ENCODE data around the gene MFRP.
"Not testable (repeated sequence)": the region's sequence is repeated elsewhere in the genome, so short reads cannot be mapped to it uniquely, and the experiment has no call there.

Gene MFRP

DNA sequence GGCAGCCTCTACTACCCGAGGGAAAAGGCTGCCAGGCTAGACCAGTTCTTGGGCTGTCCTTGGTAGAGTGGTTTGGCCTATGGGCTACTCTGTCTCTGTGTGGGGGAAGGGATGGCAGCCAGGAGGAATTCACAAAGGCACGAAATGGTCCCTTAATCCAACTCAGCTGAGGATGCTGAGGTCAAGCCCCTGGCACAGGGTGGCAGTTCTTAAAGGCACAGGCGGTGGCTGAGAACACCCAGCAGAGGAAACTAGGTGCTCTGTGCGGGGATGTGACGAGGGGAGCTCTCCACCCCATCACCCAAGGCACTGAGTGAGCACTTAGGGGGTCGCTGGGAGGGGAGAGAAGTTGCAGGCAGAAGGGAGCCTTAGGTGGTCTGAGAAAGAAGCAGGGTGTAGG lies at the start of gene MFRP:
TSS of gene MFRP (minus strand) at position 101 of the 400 bp plus-strand sequence. CDS start 192 bp downstream, outside the sequence.
- DNase-seq (ENCODE audit: low read depth in 2 of 2) = no peak

DNA sequence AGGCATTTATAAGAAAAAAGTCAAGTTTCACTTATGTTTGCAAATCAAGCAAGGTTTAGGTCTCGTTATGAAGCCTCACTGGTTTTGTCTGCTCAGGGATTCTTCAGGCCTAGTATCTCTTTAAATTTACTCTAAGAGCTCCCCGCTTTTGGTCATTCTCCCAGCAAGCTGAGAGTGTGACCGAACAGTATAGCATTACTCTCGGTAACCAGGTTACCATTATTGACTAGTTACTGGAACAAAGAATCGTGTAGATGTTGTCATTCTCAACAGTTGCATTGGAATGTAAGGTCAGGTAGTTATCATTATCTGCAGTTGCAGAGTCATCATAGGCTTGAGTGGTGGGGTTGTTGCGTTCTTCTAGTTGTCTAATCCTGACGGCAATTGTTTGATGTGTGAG lies 44.8 kb upstream of the MFRP start:
- no peak for DNase-seq (ENCODE audit: low read depth in 2 of 2)

DNA sequence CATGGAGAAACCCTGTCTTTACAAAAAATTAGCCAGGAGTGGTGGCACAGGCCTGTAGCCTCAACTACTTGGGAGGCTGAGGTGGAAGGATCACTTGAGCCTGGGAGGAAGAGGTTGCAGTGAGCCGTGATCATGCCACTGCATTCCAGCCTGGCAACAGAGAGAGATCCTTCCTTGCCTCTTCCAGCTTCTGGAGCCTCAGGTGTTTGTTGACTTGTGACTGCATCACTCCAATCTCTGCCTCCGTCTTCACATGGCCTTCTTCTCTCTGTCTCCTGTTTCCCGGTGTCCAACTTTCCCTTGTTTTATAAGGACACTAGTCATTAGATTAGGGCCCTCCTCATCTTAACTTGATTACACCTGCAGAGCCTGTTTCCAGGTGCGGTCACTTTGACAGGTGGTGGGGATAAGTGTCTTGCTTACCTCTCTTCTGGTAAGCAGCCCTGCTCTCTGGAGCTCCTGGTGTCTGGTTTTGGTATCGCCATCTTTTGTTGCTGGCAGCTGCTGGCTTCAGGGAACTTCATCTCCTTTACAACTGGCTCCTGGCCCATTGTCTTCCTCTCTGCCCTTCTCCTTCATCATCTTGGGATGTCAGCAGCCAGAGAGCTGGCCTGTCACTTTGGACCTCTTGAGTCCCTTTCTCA lies 43.2 kb upstream of the MFRP start:
- DNase-seq (ENCODE audit: low read depth in 2 of 2) = no peak

DNA sequence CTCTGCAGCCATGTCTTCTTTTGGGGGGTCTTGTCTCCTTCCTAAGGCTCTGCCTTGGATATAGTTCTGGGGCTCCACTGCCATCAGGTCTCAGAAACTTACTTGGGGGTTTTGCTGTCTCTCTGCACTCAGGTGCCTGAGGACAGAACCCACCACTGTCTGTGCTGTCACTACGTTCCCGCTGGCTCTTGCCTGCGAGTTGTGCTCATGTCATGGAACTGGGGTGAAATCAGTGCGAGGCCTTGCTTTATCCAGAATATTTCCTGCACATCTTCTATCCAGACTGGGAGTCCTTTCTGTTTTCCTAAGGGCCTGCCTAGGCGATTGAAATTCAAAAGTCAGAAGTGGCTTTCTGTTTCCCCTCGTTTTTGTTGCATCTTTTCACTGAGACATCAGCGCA lies 41.6 kb upstream of the MFRP start:
- no peak for DNase-seq (ENCODE audit: low read depth in 2 of 2)

DNA sequence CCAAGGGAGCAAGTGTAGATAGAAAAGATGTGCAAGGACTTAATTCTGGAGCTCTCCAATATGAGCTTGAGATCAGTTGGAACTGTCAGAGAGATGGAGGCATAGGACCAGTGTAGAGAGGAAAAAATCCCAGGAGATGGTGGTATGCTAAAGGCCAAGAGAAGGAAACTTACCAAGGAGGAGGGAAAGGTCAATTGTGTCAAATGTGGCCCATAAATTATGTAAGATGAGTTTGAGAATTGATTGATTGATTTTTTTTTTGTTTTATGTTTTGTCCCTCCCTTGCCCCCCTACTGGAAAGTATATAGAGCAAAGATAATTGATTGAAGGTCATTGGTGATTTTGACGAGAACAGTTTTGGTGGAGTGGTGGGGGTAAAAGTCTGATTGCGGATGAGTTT lies 37.8 kb upstream of the MFRP start:
- no peak for DNase-seq (ENCODE audit: low read depth in 2 of 2)

DNA sequence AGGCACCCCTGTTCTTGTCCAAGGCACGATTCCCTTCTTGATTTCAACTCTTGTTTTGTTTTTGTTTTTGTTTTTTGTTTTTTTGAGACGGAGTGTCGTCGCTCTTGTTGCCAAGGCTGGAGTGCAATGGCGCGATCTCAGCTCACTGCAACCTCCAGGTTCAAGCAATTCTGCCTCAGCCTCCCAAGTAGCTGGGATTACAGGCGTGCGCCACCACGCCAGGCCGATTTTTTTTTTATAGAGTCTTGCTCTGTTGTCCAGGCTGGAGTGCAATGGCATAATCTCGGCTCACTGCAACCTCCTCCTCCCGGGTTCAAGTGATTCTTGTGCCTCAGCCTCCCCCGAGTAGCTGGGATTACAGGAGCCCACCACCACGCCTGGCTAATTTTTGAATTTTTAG lies 36.0 kb upstream of the MFRP start:
- not testable (repeated sequence) for DNase-seq (ENCODE audit: low read depth in 2 of 2)

DNA sequence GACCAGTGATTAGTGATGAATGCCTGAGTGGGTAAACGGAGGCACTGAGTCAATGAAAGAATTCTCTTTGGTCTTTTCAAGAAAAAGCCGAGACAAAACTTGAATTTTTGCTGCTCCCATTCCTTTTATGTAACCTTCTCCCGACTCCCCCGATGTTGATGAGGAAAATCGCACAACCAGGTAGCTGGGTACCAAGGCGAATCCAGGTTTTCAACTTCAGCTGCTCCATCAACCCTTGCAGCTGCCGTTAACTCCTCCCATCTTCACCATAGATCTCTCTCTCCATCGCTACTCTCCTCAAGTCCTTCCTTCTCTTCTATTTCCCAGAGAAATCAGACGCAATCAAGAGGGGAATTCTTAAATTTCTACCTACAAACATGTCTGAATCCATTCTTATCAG lies 35.6 kb upstream of the MFRP start:
- DNase-seq (ENCODE audit: low read depth in 2 of 2) = no peak

DNA sequence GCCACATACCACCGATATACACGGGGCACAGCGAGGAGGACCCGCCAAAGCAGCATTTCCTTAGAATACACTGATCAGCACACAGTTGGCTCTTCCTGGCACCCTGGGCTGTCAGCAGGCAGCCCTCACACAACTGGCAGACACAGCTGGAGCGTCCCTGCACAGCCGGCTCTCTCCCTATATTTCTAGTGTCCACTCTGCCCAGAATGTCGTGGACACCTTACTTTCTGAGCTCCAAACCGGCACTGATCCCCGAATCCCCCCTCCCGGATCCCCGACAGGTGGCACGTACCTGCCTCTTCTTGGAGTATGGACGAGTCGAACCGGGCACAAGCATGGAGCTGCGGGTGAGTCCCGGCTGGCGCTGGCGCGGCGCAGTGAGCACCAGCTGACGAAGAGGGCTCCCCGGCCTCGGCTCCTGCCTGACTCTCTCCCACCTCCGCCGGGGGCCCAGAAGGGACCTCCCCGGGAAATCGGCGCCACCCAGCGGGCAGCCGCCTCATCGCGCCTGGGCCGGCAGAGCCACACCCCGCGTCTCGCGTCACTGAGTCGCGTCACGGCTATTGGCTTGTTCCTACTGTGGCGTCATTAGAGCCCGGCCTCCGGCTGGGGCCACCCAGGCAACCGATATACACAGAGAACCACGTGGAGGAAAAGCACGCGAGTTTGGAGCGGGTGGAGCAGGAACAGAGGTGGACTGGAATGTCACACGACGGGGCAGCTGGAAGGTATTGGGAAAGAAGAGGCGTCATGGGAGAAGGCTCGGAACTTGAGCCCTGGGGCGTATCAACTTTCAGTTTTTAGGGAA lies 34.9 kb upstream of the MFRP start, which contains the start of gene USP2:
TSS of gene USP2 (minus strand) at position 510 of the 808 bp plus-strand sequence. CDS start 8,210 bp downstream, outside the sequence.
- DNase-seq (ENCODE audit: low read depth in 2 of 2) = peak; percentile 85 to 87

DNA sequence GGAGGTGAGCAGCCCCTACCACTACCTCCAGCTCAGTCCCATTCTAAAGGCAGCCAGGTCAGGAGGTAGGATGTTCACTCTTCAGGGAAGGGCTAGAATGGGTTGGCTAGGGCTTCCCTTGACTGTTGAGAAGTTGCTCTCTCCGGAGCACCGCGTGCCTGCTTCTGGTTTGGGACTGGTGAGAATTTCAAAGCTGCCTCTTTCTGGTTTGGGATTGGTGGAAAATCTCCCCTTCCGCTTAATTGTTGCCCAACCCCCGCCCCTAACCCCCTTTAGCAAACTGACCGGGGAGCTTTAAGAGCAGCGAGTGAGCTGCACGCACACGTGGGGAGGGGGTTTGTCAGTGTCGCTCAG lies 34.3 kb upstream of the MFRP start:
- DNase-seq (ENCODE audit: low read depth in 2 of 2) = no peak

DNA sequence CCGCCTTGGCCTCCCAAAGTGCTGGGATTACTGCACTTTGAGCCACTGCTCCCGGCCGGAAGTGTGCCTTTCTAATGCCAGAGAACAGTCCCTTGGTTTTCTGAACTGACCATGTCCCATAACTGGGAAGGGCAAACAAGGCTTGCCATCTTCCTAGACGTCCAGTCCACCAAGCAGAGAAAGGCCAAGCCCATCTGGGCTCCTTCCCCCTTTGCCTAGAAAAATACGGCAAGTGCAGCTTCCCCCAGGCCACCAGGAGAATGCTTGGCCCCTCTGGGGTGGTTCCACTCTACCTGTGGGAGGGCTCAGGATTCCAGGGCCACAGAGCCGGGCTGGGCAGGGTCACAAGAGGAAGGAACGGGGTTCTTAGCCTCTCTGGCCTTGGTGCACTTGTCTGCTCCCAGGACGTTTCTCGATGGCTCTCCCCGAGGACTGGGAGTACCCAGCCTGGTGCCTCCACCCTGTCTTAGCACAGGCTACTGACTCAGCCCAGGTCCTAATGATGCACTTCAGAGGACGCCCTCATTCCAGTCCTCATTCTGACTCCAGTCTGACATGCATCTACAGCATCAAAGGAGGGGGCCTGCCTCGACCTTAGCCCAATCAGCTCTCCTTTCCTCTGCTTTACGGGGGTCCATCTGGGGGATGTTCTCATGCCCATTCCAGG lies 33.8 kb upstream of the MFRP start:
- DNase-seq (ENCODE audit: low read depth in 2 of 2) = no peak

DNA sequence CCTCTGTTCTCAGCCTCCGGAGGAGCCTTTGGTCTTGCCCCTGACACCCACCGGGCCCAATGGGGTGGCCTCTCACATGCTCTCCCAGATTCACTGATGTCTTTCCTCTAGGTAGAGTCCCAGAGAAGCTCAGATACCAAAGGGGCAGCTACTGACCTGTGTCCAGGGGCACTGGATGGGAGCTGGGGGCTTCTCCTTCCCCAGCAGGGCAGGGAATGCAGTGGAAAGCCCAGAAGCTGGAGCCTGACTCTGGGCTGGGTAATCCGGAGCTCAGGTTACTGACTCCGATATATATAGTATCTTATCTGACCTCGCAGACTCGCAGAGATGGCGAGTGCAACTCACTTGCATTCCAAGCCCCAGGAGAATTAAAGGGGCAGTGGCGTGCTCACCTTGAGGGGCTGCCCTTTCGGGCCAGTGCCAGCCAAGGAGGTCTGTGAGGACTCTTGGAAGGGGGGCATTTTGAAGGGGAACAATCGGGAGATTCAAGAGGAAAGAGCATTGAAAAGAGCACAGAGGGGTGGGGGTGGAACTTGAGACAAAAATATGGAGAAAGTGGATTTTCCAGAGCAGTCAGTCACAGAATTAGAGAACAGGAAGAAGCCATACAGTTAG lies 32.5 kb upstream of the MFRP start:
- DNase-seq (ENCODE audit: low read depth in 2 of 2) = no peak

DNA sequence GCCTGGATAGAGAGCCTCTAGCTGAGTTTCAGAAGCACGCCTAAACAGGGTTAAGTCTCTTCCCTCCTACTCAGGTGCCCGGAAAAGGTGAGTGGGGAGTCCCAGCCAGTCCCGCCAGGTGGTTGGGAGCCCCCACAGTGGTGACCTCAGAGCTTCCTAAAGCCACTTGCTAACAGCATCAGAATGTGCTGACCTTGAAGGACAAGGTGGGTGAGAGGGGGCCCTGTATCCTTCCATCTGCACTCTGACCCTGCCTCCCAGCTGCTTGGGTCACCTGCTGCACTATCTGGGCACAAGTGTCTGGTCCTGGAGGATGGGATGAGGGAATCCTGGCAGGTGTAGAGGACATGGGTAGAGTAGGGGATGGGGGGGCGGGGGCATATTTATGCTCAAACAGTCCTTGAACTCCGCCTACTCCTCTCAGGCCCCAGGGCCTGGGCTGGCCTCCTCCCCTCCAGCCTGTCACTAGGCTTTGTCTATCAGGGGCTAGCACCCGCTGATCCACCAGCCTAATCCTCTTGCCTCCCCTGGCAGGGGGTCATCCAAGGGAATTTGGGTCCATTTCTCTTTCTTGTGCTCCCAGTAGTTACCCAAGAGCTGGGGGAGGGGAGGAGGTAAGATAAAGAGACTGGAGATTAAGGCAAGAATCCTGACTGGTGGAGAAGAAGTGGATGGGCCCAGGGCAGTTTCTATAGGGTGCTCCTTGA lies 31.6 kb upstream of the MFRP start:
- no peak for DNase-seq (ENCODE audit: low read depth in 2 of 2)

DNA sequence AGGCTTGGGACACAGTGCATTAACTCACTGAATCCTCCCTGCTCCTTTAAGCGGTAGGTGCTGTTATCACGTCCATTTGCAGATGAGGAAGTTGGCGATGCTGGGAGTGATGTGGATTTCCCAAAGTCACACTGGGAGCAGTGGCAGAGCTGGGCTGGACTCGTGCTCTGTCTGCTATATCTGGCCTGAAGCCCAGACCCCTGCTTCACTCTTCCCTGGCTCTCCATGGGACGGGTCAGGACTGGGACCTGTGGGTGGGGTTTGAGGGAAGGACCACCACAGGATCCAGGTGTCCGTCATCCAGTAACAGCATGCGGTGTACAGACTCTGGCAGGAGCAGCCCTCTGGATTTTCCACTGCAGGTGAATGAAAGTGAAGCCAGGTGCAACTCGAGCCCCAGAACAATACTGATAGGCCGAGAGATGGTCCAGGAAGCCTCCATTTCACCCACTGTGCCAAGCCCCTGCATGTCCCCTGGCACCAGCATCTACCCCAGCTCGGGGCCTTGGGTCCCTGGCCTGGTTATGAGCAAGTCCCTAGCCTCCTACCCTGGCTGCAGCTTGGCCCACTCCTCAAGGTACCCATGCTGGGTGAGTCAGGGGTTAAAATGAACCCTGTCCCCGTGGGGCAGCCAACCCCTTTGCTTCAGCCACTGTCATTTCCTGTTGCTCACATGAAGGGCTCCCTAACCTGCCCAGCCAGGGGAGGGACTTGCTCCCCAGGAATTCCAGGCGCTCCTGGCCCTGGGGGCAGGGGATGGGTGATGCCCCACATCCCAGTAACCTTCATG lies 30.8 kb upstream of the MFRP start:
- DNase-seq (ENCODE audit: low read depth in 2 of 2) = no peak

DNA sequence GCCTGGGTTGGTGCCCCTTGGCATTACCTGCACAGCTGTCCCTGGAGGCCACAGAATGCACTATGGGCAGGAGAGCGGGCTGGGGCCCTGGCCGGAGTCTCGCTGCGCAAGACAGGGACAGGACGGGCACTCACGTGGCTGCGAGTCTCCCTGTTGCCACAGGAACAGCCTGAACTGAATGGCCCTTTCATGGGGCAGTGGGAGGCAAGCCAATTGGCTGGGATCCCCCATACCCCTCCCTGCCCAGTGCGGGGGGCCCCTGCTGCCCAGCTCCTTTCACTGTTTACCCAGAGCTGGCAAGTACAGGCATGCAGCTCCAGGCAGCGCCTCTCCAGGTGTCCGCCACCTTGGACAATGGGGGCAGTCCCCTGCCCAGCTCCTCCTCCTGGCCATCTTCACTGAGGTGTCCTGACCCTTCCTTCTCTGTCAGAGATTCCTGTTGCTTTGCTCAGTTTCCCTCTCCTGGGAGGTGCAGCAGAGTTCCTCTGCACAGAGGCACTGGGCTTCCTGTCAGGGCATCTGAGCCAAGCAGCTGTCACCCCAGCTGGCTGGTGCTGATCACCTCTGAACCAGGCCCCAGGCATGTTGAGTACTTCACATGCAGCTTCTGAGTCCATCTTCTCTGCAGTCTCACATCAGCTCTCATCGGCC lies 29.8 kb upstream of the MFRP start:
- DNase-seq (ENCODE audit: low read depth in 2 of 2) = no peak

DNA sequence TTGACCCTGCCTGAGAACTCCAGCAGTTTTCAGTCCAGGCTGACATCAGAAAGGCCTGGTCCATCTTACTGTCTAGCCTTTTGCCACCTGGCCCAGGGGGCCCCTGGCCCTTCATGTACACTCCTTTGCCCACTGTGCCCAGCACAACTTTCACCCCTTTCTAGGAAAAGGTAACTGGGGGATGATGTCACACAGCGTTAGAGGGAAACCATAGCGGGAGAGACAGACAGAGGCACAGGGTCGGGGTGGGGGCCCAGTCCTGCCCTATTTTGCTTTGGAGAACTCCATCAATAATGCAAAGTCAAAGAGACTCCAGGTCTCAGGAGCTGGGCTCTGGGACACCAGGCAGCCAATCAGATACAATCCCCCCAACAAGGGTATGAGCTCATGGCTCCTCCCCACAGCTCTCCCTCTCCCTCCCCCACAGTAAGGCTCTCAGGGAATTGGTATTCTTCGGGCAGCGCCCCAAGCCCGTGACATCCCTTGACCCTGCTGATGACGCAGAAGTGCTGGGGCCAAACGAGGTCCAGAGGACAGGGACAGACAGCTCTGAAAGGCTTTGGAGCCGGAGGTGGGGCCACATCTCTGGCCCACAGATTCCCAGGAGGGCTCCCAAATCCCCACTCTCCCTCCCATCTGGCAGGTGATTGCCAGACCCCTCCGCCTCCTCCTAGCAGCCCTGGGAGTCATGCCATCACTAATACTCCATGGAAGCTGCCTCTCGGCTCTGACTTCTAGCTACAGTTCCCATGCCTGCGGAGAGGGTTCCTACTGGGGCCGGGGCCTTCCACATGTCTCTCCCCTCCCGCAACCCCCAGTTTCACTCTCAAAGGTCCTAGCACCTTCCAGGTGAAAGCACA lies 29.1 kb upstream of the MFRP start:
- no peak for DNase-seq (ENCODE audit: low read depth in 2 of 2)

DNA sequence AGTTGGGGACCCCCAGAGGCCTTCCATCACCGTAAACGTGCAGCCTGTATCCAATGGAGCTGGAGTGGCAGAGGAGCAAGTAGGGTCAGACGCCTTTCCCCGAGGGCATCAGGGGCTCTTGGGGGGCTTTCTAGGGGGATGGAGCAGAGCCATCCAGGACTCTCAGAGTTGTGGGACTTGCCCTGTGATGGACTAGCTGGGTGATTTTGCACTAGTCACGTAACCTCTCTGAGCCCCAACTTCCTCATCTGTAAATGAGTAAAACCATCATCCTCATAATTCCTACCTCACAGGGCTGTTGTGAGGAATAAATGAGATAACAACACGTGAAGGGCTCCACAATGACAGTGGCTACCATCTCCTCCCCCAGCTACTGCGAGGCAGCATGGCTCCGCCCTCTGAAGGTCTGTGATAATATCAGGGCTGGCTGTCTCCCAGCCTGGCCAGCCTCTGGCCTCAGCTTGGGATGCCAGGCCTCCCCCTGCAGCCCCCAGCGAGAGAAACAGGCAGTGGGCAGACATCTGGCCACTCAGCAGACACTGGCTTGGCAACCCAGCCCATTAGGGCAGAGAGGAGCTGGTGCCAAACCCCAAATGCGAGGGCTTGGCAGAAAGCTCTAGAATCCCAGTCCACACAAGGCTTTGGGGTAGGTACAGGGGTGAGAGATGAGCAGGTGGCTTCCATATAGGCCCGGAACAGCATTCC lies 28.3 kb upstream of the MFRP start:
- no peak for DNase-seq (ENCODE audit: low read depth in 2 of 2)

DNA sequence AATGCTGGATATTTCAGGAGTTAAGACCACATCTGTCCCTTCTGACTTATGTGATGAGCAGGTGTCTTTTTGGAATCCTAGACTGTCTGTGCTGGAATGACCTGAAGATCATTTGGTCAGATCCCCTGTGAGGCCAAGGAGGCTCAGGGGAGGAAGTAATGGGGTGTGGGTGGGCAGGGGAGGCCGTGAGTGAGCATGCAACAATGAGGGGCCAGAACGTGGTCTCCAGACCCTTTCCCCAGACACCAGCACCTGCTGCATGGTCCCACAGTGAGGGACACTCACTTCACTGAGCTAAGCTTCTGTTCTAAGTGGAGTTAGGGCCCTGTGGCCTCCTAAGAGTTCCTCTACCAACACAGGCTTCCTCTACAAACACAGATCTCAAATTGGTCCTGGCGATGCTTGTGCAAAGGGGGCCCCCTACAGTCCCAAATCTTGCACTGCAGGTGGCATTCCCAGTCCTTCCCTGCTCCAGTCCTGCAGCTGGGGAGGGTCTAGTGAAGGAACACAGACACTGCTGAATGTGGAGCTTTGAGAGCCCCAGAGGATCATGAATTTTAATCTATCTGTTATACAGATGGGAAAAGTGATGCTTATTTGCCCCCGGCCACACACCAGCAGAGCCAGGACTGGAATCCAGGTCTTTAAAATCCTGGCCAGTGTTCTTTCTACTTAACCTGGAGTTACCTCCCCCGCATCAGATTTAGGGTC lies 27.6 kb upstream of the MFRP start:
- DNase-seq (ENCODE audit: low read depth in 2 of 2) = peak in 1 of 2 experiments; percentile 54

Measured in fibroblast of skin of left quadriceps (primary cell).